NCI-H446 (cell line): Measurements from ENCODE around the gene ZNF561.

Experiments used
- DNase-seq, 2 experiments: peaks; one replicate each; lab custom pipeline; 2025; lab: John Stamatoyannopoulos, UW

The ZNF561 gene

GRCh38 chr19:9580728-9581127, 40.3 kb downstream of the ZNF561 start:
- no peak for DNase-seq

- no peak for DNase-seq
These were observed 50.8 kb downstream of the ZNF561 start for GRCh38 chr19:9570255-9570654.

GRCh38 chr19:9566729-9567128, 54.3 kb downstream of the ZNF561 start:
- no peak for DNase-seq

DNA sequence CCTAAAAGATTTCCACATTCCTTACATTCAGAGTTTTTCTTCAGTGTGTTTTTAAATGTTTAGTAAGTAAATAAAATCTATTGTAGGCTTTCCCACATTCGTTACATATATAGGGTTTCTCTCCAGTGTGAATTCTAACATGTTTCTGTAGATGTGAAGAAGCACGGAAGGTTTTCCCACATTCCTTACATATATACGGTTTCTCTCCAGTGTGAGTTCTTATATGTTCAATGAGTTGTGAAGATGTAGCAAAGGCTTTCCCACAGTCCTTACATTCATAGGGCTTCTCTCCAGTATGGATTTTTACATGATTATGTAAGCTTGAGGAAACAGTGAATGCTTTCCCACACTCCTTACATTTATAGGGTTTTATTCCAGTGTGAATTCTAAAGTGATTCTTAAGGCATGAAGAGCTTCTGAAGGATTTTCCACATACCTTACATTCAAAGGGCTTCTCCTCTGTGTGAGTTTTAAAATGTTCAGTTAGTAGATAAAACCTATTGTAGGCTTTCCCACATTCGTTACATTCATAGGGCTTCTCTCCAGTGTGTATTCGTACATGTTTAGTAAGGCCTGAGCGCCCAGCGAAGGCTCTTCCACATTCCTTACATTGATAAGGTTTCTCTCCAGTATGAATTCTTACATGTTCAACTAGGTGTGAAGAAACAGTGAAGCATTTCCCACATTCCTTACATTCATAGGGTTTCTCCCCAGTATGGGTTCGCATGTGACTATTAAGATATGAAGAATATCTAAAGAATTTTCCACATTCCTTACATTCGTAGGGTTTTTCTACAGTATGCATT, 54.9 kb downstream of the ZNF561 start:
- no peak for DNase-seq
